Measurements from ENCODE around the gene SDS.

Gene SDS

GRCh38 chr12:113347107-113347506, 56.6 kb downstream of the SDS start:
- DNase-seq (ENCODE audit: low spot score) = no peak

GRCh38 chr12:113346353-113346752, 57.3 kb downstream of the SDS start:
- no peak for DNase-seq (ENCODE audit: low spot score)

- DNase-seq (ENCODE audit: low spot score) = no peak
Measured at GRCh38 chr12:113345318-113345717, 58.4 kb downstream of the SDS start.
